H1 (cell line): ENCODE measurements around the gene SERPINB2. TPM values are rescaled to one million over a fixed set of nuclear protein-coding genes. Genes with fewer than 3 reads are reported as not detected.

Experiments
- CTCF ChIA-PET: fragments of 300-600 bp; sonication (Branson Sonifier 250); formaldehyde crosslinking; loops from one replicate; lab custom pipeline; 2021; ENCODE audit not compliant: partially characterized antibody; lab: Charles Lee
- POLR2A ChIA-PET: fragments of 300-600 bp; sonication (Branson Sonifier 250); formaldehyde crosslinking; loops from one replicate; lab custom pipeline; 2021; ENCODE audit warnings: inconsistent platforms; ENCODE audit not compliant: partially characterized antibody; lab: Charles Lee
- DNase-seq, 2 experiments: peaks; one replicate each; pipeline versions ENCODE4 v3.0.0 to v3.0.0-alpha.2; 2010 to 2022; ENCODE audit warnings: low spot score in 2 of 2, low read depth in 1 of 2, mixed read lengths in 1 of 2
- FAIRE-seq: peaks from 2 replicates; lab custom pipeline; 2011; peaks lifted over from hg19 to GRCh38; lab: Jason Lieb, UNC
- H2AFZ ChIP-seq: 2 replicates; pipeline ENCODE4 v1.8.1; 2012; ENCODE audit warnings: low read length, inconsistent platforms
- H2AK5ac ChIP-seq: 2 replicates; pipeline ENCODE4 v1.6.1; 2013; ENCODE audit warnings: low read depth, low read length
- H2BK120ac ChIP-seq: replicated peaks from 2 replicates; pipeline ENCODE3; 2013; ENCODE audit warnings: low read depth, low read length, inconsistent platforms
- H2BK12ac ChIP-seq: 2 replicates; pipeline ENCODE4 v1.6.1; 2013; ENCODE audit warnings: low read depth, low read length
- H2BK15ac ChIP-seq: 2 replicates; pipeline ENCODE4 v1.6.1; 2013; ENCODE audit warnings: low read length
- H2BK20ac ChIP-seq: 2 replicates; pipeline ENCODE4 v1.6.1; 2013; ENCODE audit warnings: low read length
- H2BK5ac ChIP-seq: 2 replicates; pipeline ENCODE4 v1.6.1; 2013; ENCODE audit warnings: low read depth, low read length
- H3K14ac ChIP-seq: 2 replicates; pipeline ENCODE4 v1.6.1; 2013; ENCODE audit warnings: inconsistent platforms; ENCODE audit not compliant: insufficient read length
- H3K18ac ChIP-seq: 2 replicates; pipeline ENCODE4 v1.6.1; 2013; ENCODE audit warnings: low read length; ENCODE audit errors: extremely low read depth
- H3K23ac ChIP-seq: 2 replicates; pipeline ENCODE4 v1.6.1; 2013; ENCODE audit warnings: inconsistent platforms; ENCODE audit not compliant: insufficient read length
- H3K23me2 ChIP-seq: 2 replicates; pipeline ENCODE4 v1.6.1; 2013; ENCODE audit warnings: low read depth, low read length
- H3K27ac ChIP-seq: 2 replicates; pipeline ENCODE4 v1.6.1; 2011; ENCODE audit warnings: low read depth, low read length, inconsistent platforms
- H3K27me3 ChIP-seq, 4 experiments: replicated peaks in 1 of 4; 1 replicate in 1 of 4; 2 replicates in 3 of 4; pipeline versions ENCODE4 v1.6.1 to v1.8.1; 2011 to 2013; ENCODE audit warnings: low read length in 3 of 4, mild to moderate bottlenecking in 3 of 4, inconsistent platforms in 2 of 4, mixed read lengths in 2 of 4, moderate library complexity in 1 of 4; ENCODE audit not compliant: control insufficient read depth in 3 of 4, insufficient read depth in 3 of 4; ENCODE audit errors: extremely low read depth in 1 of 4
- H3K36me3 ChIP-seq, 4 experiments: 2 replicates each; pipeline versions ENCODE4 v1.6.1 to v1.8.1; 2011 to 2013; ENCODE audit warnings: mild to moderate bottlenecking in 4 of 4, low read length in 3 of 4, moderate library complexity in 2 of 4, control low read depth in 1 of 4, inconsistent platforms in 1 of 4; ENCODE audit not compliant: insufficient read depth in 4 of 4, control insufficient read depth in 2 of 4
- H3K4ac ChIP-seq: replicated peaks from 2 replicates; pipeline ENCODE3; 2013; ENCODE audit warnings: low read length, low read depth, mixed read lengths, inconsistent platforms; ENCODE audit not compliant: insufficient read length
- H3K4me1 ChIP-seq, 4 experiments: replicated peaks in 1 of 4; 1 replicate in 1 of 4; 2 replicates in 3 of 4; pipeline versions ENCODE4 v1.6.1 to v1.8.1; 2011 to 2013; ENCODE audit warnings: low read length in 3 of 4, inconsistent platforms in 2 of 4, mixed read lengths in 1 of 4; ENCODE audit not compliant: insufficient read depth in 4 of 4, control insufficient read depth in 3 of 4
- H3K4me2 ChIP-seq, 2 experiments: 2 replicates each; pipeline versions ENCODE4 v1.6.1 to v1.8.1; 2011 to 2013; ENCODE audit warnings: low read depth in 2 of 2, low read length in 2 of 2, control low read depth in 1 of 2, inconsistent platforms in 1 of 2, mild to moderate bottlenecking in 1 of 2; ENCODE audit not compliant: insufficient read depth in 1 of 2
- H3K4me3 ChIP-seq, 4 experiments: fragments of 200-600, 300-600 bp in 1 of 4; sonication (generic), shearing (Covaris generic), sonication (Bioruptor Twin) in 1 of 4; 2 replicates each; pipeline versions ENCODE4 v1.5.1 to v1.8.1; 2011 to 2016; ENCODE audit warnings: low read length in 4 of 4, low read depth in 3 of 4, control low read depth in 2 of 4, inconsistent platforms in 2 of 4, mild to moderate bottlenecking in 2 of 4, mixed read lengths in 1 of 4, moderate library complexity in 1 of 4; ENCODE audit not compliant: insufficient read depth in 2 of 4; ENCODE audit errors: extremely low read depth in 1 of 4
- H3K56ac ChIP-seq: replicated peaks from 2 replicates; pipeline ENCODE3; 2013; ENCODE audit warnings: low read depth, mild to moderate bottlenecking, mixed read lengths, low read length, inconsistent platforms; ENCODE audit not compliant: insufficient read length
- H3K79me1 ChIP-seq: 2 replicates; pipeline ENCODE4 v1.6.1; 2013; ENCODE audit warnings: low read depth, low read length, control low read depth
- H3K79me2 ChIP-seq, 2 experiments: 2 replicates each; pipeline versions ENCODE4 v1.6.1 to v1.8.1; 2012 to 2013; ENCODE audit warnings: low read length in 2 of 2, mild to moderate bottlenecking in 2 of 2, inconsistent platforms in 1 of 2; ENCODE audit not compliant: insufficient read depth in 2 of 2, control insufficient read depth in 1 of 2
- H3K9ac ChIP-seq, 4 experiments: replicated peaks in 1 of 4; 1 replicate in 1 of 4; 2 replicates in 3 of 4; pipeline versions ENCODE4 v1.6.1 to v1.8.1; 2011 to 2013; ENCODE audit warnings: low read depth in 3 of 4, low read length in 3 of 4, control low read depth in 2 of 4, mild to moderate bottlenecking in 2 of 4, moderate library complexity in 2 of 4, inconsistent platforms in 1 of 4; ENCODE audit errors: extremely low read depth in 1 of 4
- H3K9me3 ChIP-seq, 2 experiments: 2 replicates each; pipeline versions ENCODE4 v1.6.1 to v1.8.1; 2012 to 2013; ENCODE audit warnings: mild to moderate bottlenecking in 2 of 2, moderate library complexity in 2 of 2, control low read depth in 1 of 2, inconsistent platforms in 1 of 2, low read depth in 1 of 2, low read length in 1 of 2, mixed read lengths in 1 of 2; ENCODE audit not compliant: insufficient read depth in 2 of 2
- H4K20me1 ChIP-seq, 2 experiments: replicated peaks in 1 of 2; 2 replicates each; pipeline versions ENCODE3 to v1.8.1; 2011 to 2013; ENCODE audit warnings: inconsistent platforms in 2 of 2, low read length in 2 of 2, mild to moderate bottlenecking in 1 of 2; ENCODE audit not compliant: insufficient read depth in 2 of 2, control insufficient read depth in 1 of 2
- H4K5ac ChIP-seq: 2 replicates; pipeline ENCODE4 v1.6.1; 2013; ENCODE audit warnings: low read length, low read depth, mixed read lengths, inconsistent platforms; ENCODE audit not compliant: insufficient read length
- H4K8ac ChIP-seq: 2 replicates; pipeline ENCODE4 v1.8.0; 2013; ENCODE audit warnings: mild to moderate bottlenecking, moderate library complexity, low read length, inconsistent platforms; ENCODE audit not compliant: insufficient read depth; ENCODE audit errors: extremely low read depth
- H4K91ac ChIP-seq: replicated peaks from 2 replicates; pipeline ENCODE3; 2013; ENCODE audit warnings: low read length, mixed read lengths, inconsistent platforms; ENCODE audit not compliant: insufficient read length
- EGR1 ChIP-seq: IDR thresholded peaks from 2 replicates; pipeline ENCODE4 v1.6.1; 2011; ENCODE audit warnings: low read depth, low read length, borderline replicate concordance
- GTF2F1 ChIP-seq: IDR thresholded peaks from 2 replicates; pipeline ENCODE4 v1.6.1; 2012; ENCODE audit warnings: low read depth, low read length, improper control_type of control experiment, borderline replicate concordance
- HDAC6 ChIP-seq: IDR thresholded peaks from one replicate; pipeline ENCODE4 v1.7.1; 2012; ENCODE audit warnings: low read depth, mild to moderate bottlenecking, inconsistent platforms, low read length, moderate library complexity
- MAFK ChIP-seq: IDR thresholded peaks from 2 replicates; pipeline ENCODE4 v1.6.1; 2012; ENCODE audit warnings: low read depth, mild to moderate bottlenecking, improper control_type of control experiment, low read length
- RFX5 ChIP-seq: IDR thresholded peaks from 2 replicates; pipeline ENCODE4 v1.6.1; 2011; ENCODE audit warnings: low read depth, low read length, improper control_type of control experiment, borderline replicate concordance
- RNF2 ChIP-seq: fragments of 200-900, 300-1000 bp; sonication (generic); IDR thresholded peaks from 2 replicates; pipeline ENCODE4 v1.7.1; 2016; ENCODE audit warnings: borderline replicate concordance, low read depth, mild to moderate bottlenecking, antibody characterized with exemption, low read length; ENCODE audit not compliant: poor library complexity, severe bottlenecking; ENCODE audit errors: missing control alignments
- SIN3A ChIP-seq, 2 experiments: IDR thresholded peaks in 1 of 2; conservative IDR thresholded peaks in 1 of 2; 2 replicates each; pipeline ENCODE4 v1.6.1; 2011 to 2012; ENCODE audit warnings: low read length in 2 of 2, improper control_type of control experiment in 1 of 2, low read depth in 1 of 2, mild to moderate bottlenecking in 1 of 2
- USF2 ChIP-seq: IDR thresholded peaks from 2 replicates; pipeline ENCODE4 v1.6.1; 2011; ENCODE audit warnings: low read length, improper control_type of control experiment
- WGBS, 2 experiments: shearing (Covaris generic) in 1 of 2; methylation state at CpG; one replicate each; pipeline versions ENCODE4 v1.1.6 to v1.1.7; 2013 to 2015; ENCODE audit warnings: low lambda C conversion rate in 2 of 2, mixed read lengths in 2 of 2, inconsistent platforms in 1 of 2, low coverage in 1 of 2, missing lambda C conversion rate in 1 of 2; ENCODE audit not compliant: insufficient replicate concordance in 2 of 2, insufficient coverage in 1 of 2, insufficient read length in 1 of 2; ENCODE audit errors: extremely low coverage in 1 of 2, missing lambda C conversion rate in 1 of 2; 5-methylcytosine and 5-hydroxymethylcytosine counted together
- polyA plus RNA-seq, 7 experiments: library from polyadenylated mRNA; depleted of rRNA in 3 of 7; stranded (reverse) in 5 of 7; unstranded in 2 of 7; fragments of >200 nt in 5 of 7; fragments of 200-250 nt in 2 of 7; gene quantifications; 1 replicate in 5 of 7; 2 replicates in 1 of 7; 4 replicates in 1 of 7; pipeline versions ENCODE4 v1.2.1 to v1.2.3, GENCODE V29; 2011 to 2013; ENCODE audit warnings: missing spikeins in 2 of 7, mixed read lengths in 2 of 7
- total RNA-seq: library from RNA; stranded (reverse); fragmentation: NEBNext Ultra II Directional; extraction: Animal tissue kit (Norgen Biotek cat#: 25700); gene quantifications from 2 replicates; pipeline ENCODE4 v1.2.1, GENCODE V29; 2021

Gene SERPINB2
- total and polyA plus RNA-seq, 2 of the 8 experiments (the other 6 are each of a cell fraction or from before 2014, with no cell fraction given) = not detected

GRCh38 chr18:63881851-63882250 lies 5.7 kb upstream of the SERPINB2 start:
- H3K9me3 ChIP-seq = no peaks in the 10 kb centered on the region
- H3K36me3 ChIP-seq = no peaks in the 10 kb centered on the region
- H3K56ac ChIP-seq = no peak overlapping the region
- no peaks in the 10 kb centered on the region for H3K4me1 ChIP-seq
- 89% methylated on average over 4 of the region's 4 CpGs; no CpG with 5 or more reads in 1 of the 2 experiments for WGBS, 2 experiments
- no peak overlapping the region for H3K9ac ChIP-seq
- H4K8ac ChIP-seq = no peak overlapping the region
- no peak overlapping the region for H3K18ac ChIP-seq
- CTCF ChIA-PET = no interaction called here
- H4K5ac ChIP-seq = no peak overlapping the region
- H3K4me2 ChIP-seq = no peak overlapping the region
- no peak overlapping the region for H2BK12ac ChIP-seq
- POLR2A ChIA-PET = no interaction called here
- TF ChIP-seq RNF2 (no peak), USF2 (no peak), HDAC6 (no peak), SIN3A (conservative IDR thresholded peaks at IDR 0.05 in 1 of 2, IDR thresholded peaks at IDR 0.05 in 1 of 2; ENCODE audit: low read depth in 1 of 2, low read length in 2 of 2) (no peak), EGR1 (no peak), MAFK (no peak), GTF2F1 (no peak), RFX5 (no peak)
- no peak overlapping the region for H3K4ac ChIP-seq
- no peak overlapping the region for H3K14ac ChIP-seq
- no peak overlapping the region for H2AFZ ChIP-seq
- no peak overlapping the region for H4K91ac ChIP-seq
- no peaks in the 10 kb centered on the region for H3K79me1 ChIP-seq
- no peak overlapping the region for H2BK120ac ChIP-seq
- H2BK15ac ChIP-seq = no peak overlapping the region
- H3K23ac ChIP-seq = no peak overlapping the region
- no peaks in the 10 kb centered on the region for H4K20me1 ChIP-seq
- no peak overlapping the region for H2AK5ac ChIP-seq
- no peaks in the 10 kb centered on the region for H3K27me3 ChIP-seq
- no peak overlapping the region for H3K27ac ChIP-seq
- no peak overlapping the region for H2BK20ac ChIP-seq
- DNase-seq (no peak), FAIRE-seq (no peak)
- no peaks in the 10 kb centered on the region for H3K23me2 ChIP-seq
- H3K4me3 ChIP-seq = no peak overlapping the region
- H3K79me2 ChIP-seq = no peaks in the 10 kb centered on the region
- H2BK5ac ChIP-seq = no peak overlapping the region
